AG04449 (cell line): Measurements from ENCODE around the gene MMP3.
A peak's percentile ranks its signal among the peaks of the same experiment; 100 is the strongest.

ENCODE experiments used
- CTCF ChIA-PET: fragments of 350-600 bp; formaldehyde crosslinking; extraction: SDS; loops from one replicate; lab custom pipeline; 2021; ENCODE audit warnings: antibody characterized with exemption; lab: Yijun Ruan, JAX
- POLR2A ChIA-PET: fragments of 400-600, 350-600 bp; formaldehyde crosslinking; extraction: SDS; loops from one replicate; lab custom pipeline; 2020; ENCODE audit warnings: antibody characterized with exemption, inconsistent platforms; lab: Yijun Ruan, JAX
- DNase-seq: peaks from one replicate; pipeline ENCODE4 v3.0.0-alpha.2; 2010; ENCODE audit warnings: low read depth, low spot score
- H3K4me3 ChIP-seq: 2 replicates; pipeline ENCODE4 v1.5.1; 2011; ENCODE audit warnings: low read depth, mild to moderate bottlenecking, control low read depth, low read length
- CTCF ChIP-seq: IDR thresholded peaks from one replicate; pipeline ENCODE4 v1.5.1; 2011; ENCODE audit warnings: mild to moderate bottlenecking, moderate library complexity, low read length, control low read depth, inconsistent platforms; ENCODE audit not compliant: insufficient read depth; ENCODE audit errors: missing control alignments

The MMP3 gene

GRCh38 chr11:102812188-102812587 is 31.2 kb downstream of the MMP3 start:
- DNase-seq: no peak
- no peak for TF ChIP-seq CTCF
- CTCF ChIA-PET: interaction anchor here (0.7 to 2.7 kb wide), 16 partner anchors 10 to 240 kb away, joined by 3 to 19 read pairs (median 4); partner anchors contain the start of gene MMP3
- POLR2A ChIA-PET: no interaction called here
- no peak overlapping the region for H3K4me3 ChIP-seq

GRCh38 chr11:102810950-102811660 is 32.3 kb downstream of the MMP3 start:
- no peak overlapping the region for H3K4me3 ChIP-seq
- ChIA-PET POLR2A (no interaction called here), CTCF (interaction anchor here (0.7 to 2.7 kb wide), 28 partner anchors 9 to 244 kb away, joined by 3 to 20 read pairs (median 4); partner anchors contain the start of genes MMP1 and MMP3)
- DNase-seq: no peak
- TF ChIP-seq CTCF: peak; percentile 35

GRCh38 chr11:102809971-102810370 is 33.4 kb downstream of the MMP3 start:
- DNase-seq: no peak
- no peak for TF ChIP-seq CTCF
- H3K4me3 ChIP-seq: no peak overlapping the region
- ChIA-PET CTCF (interaction anchor here (0.7 to 2.7 kb wide), 19 partner anchors 10 to 245 kb away, joined by 3 to 20 read pairs (median 4); no protein-coding TSS in a partner anchor), POLR2A (no interaction called here)

GRCh38 chr11:102807921-102808320 is 35.5 kb downstream of the MMP3 start:
- H3K4me3 ChIP-seq: no peak overlapping the region
- DNase-seq: no peak
- CTCF ChIA-PET: interaction anchor here (1.1 to 2.0 kb wide), 2 partner anchors 107 to 133 kb away, joined by 3 to 8 read pairs; no protein-coding TSS in a partner anchor
- TF ChIP-seq CTCF: peak; percentile 10
- POLR2A ChIA-PET: no interaction called here

- ChIA-PET CTCF (interaction anchor here (1.1 to 2.0 kb wide), 3 partner anchors 44 to 135 kb away, joined by 3 to 8 read pairs (median 4); no protein-coding TSS in a partner anchor), POLR2A (no interaction called here)
- H3K4me3 ChIP-seq: no peak overlapping the region
- no peak for TF ChIP-seq CTCF
- peak; percentile 33 for DNase-seq
These were observed 37.1 kb downstream of the MMP3 start for GRCh38 chr11:102806296-102806695.

GRCh38 chr11:102802341-102802740 is 41.1 kb downstream of the MMP3 start:
- ChIA-PET POLR2A (interaction anchor here (1.1 to 1.7 kb wide), 2 partner anchors 9 to 41 kb away, joined by 4 to 8 read pairs; no protein-coding TSS in a partner anchor), CTCF (interaction anchor here (0.9 to 2.2 kb wide), 11 partner anchors 9 to 234 kb away, joined by 3 to 14 read pairs (median 4); partner anchors contain the start of gene MMP10)
- DNase-seq: peak; percentile 91
- TF ChIP-seq CTCF: no peak
- no peak overlapping the region for H3K4me3 ChIP-seq
